GM12878 (cell line): Measurements from ENCODE around the gene CLK2. TPM values are rescaled to one million over a fixed set of nuclear protein-coding genes. Genes with fewer than 3 reads are reported as not detected.
"Not testable (repeated sequence)": the region's sequence is repeated elsewhere in the genome, so short reads cannot be mapped to it uniquely, and the experiment has no call there.

Experiments used
- ATAC-seq: fragments of 200-7000 bp; cut with Tn5 transposase; 3 replicates; pipeline ENCODE4 v1.9.1; 2020; ENCODE audit warnings: mild to moderate bottlenecking, moderate library complexity
- BruUV-seq: library from RNA; stranded (reverse); fragments of 400-500 nt; replicated peaks from 2 replicates; lab custom pipeline; 2021; lab: Mats Ljungman, UMichigan
- CTCF ChIA-PET: fragments of 300-600 bp; sonication (Branson Sonifier 250); formaldehyde crosslinking; extraction: SDS; loops from one replicate; lab custom pipeline; 2021; ENCODE audit warnings: inconsistent platforms; lab: Yijun Ruan, JAX
- POLR2A ChIA-PET: fragments of 350-600 bp; formaldehyde crosslinking; extraction: SDS; loops from one replicate; lab custom pipeline; 2021; ENCODE audit warnings: inconsistent platforms; lab: Charles Lee
- RAD21 ChIA-PET: fragments of 300-600 bp; sonication (Branson Sonifier 250); formaldehyde crosslinking; loops from one replicate; lab custom pipeline; 2023; ENCODE audit warnings: antibody characterized with exemption; ENCODE audit not compliant: unreplicated experiment; lab: Charles Lee
- SMC1A ChIA-PET: fragments of 300-600 bp; sonication (Branson Sonifier 250); formaldehyde crosslinking; loops from one replicate; lab custom pipeline; 2023; ENCODE audit not compliant: unreplicated experiment, uncharacterized antibody; lab: Charles Lee
- DNase-seq: peaks from one replicate; pipeline ENCODE4 v3.0.0-alpha.2; 2011; ENCODE audit warnings: low read depth, low spot score
- FAIRE-seq: peaks from 3 replicates; lab custom pipeline; 2011; peaks lifted over from hg19 to GRCh38; lab: Jason Lieb, UNC
- H2AFZ ChIP-seq: 2 replicates; pipeline ENCODE4 v1.6.0; 2011; ENCODE audit warnings: low read depth, low read length, control low read depth; ENCODE audit not compliant: control insufficient read depth
- H3K27ac ChIP-seq: 2 replicates; pipeline ENCODE4 v1.5.1; 2011; ENCODE audit warnings: control low read depth; ENCODE audit not compliant: control insufficient read depth, insufficient read depth
- H3K27me3 ChIP-seq, 2 experiments: replicated peaks in 1 of 2; 2 replicates each; pipeline versions ENCODE4 v1.6.0 to v1.6.1; 2011; ENCODE audit warnings: low read length in 1 of 2; ENCODE audit not compliant: control insufficient read depth in 2 of 2, insufficient read depth in 2 of 2
- H3K36me3 ChIP-seq, 2 experiments: 2 replicates each; pipeline ENCODE4 v1.5.1; 2011; ENCODE audit warnings: low read length in 1 of 2; ENCODE audit not compliant: control insufficient read depth in 2 of 2, insufficient read depth in 2 of 2
- H3K4me1 ChIP-seq: 2 replicates; pipeline ENCODE4 v1.6.1; 2011; ENCODE audit warnings: mild to moderate bottlenecking, low read length, moderate library complexity, mixed read lengths; ENCODE audit not compliant: control insufficient read depth, insufficient read depth
- H3K4me2 ChIP-seq: 2 replicates; pipeline ENCODE4 v1.6.0; 2011; ENCODE audit warnings: control low read depth; ENCODE audit not compliant: control insufficient read depth, insufficient read depth
- H3K4me3 ChIP-seq: fragments of 200-600 bp; sonication (generic); 2 replicates; pipeline ENCODE4 v1.5.1; 2016
- H3K79me2 ChIP-seq: 2 replicates; pipeline ENCODE4 v1.6.0; 2011; ENCODE audit warnings: low read length; ENCODE audit not compliant: control insufficient read depth, insufficient read depth
- H3K9ac ChIP-seq: 2 replicates; pipeline ENCODE4 v1.8.0; 2011; ENCODE audit warnings: low read length, control low read depth, mixed read lengths; ENCODE audit not compliant: control insufficient read depth, insufficient read depth
- H3K9me3 ChIP-seq: replicated peaks from 3 replicates; pipeline ENCODE4 v1.5.1; 2011; ENCODE audit warnings: mild to moderate bottlenecking, low read length; ENCODE audit not compliant: control insufficient read depth, insufficient read depth
- H4K20me1 ChIP-seq: 2 replicates; pipeline ENCODE4 v1.6.0; 2011; ENCODE audit not compliant: control insufficient read depth, insufficient read depth
- ESRRA ChIP-seq: IDR thresholded peaks from 2 replicates; pipeline ENCODE4 v1.6.1; 2012; ENCODE audit warnings: mild to moderate bottlenecking, low read length, improper control_type of control experiment
- HDGF ChIP-seq: fragments of 450-650 bp; IDR thresholded peaks from 2 replicates; pipeline ENCODE4 v1.6.1; 2016; ENCODE audit warnings: antibody characterized with exemption
- KAT2A ChIP-seq: conservative IDR thresholded peaks from 2 replicates; pipeline ENCODE4 v1.6.1; 2011; ENCODE audit warnings: low read depth, low read length; ENCODE audit not compliant: control insufficient read depth
- KLF5 ChIP-seq: fragments of 450-650 bp; IDR thresholded peaks from 2 replicates; pipeline ENCODE4 v1.6.1; 2014; ENCODE audit warnings: mild to moderate bottlenecking; ENCODE audit not compliant: partially characterized antibody
- MEF2B ChIP-seq: fragments of 450-650 bp; IDR thresholded peaks from 2 replicates; pipeline ENCODE4 v1.6.1; 2018; ENCODE audit warnings: mild to moderate bottlenecking, moderate library complexity; ENCODE audit not compliant: partially characterized antibody, poor library complexity, severe bottlenecking
- MTA3 ChIP-seq: IDR thresholded peaks from 2 replicates; pipeline ENCODE4 v1.6.1; 2012; ENCODE audit warnings: low read length, inconsistent platforms, borderline replicate concordance
- NFYA ChIP-seq: IDR thresholded peaks from 2 replicates; pipeline ENCODE4 v1.6.1; 2011; ENCODE audit warnings: low read depth, mild to moderate bottlenecking, low read length, improper control_type of control experiment, borderline replicate concordance
- RB1 ChIP-seq: fragments of 450-650 bp; formaldehyde crosslinking; IDR thresholded peaks from 2 replicates; pipeline ENCODE4 v1.6.1; 2017; ENCODE audit warnings: mild to moderate bottlenecking, borderline replicate concordance
- ZNF217 ChIP-seq: fragments of 450-650 bp; IDR thresholded peaks from 2 replicates; pipeline ENCODE4 v1.6.1; 2017; ENCODE audit warnings: antibody characterized with exemption, mild to moderate bottlenecking
- ZNF24 ChIP-seq: fragments of 450-650 bp; IDR thresholded peaks from 2 replicates; pipeline ENCODE4 v1.6.1; 2017; ENCODE audit warnings: antibody characterized with exemption, mild to moderate bottlenecking
- WGBS: methylation state at CpG from one replicate; pipeline ENCODE4 v1.1.6; 2016; ENCODE audit warnings: low lambda C conversion rate; ENCODE audit not compliant: insufficient replicate concordance, insufficient coverage; ENCODE audit errors: missing lambda C conversion rate; 5-methylcytosine and 5-hydroxymethylcytosine counted together
- in situ Hi-C: fragments of 300-500 bp; cut with MboI; formaldehyde crosslinking; loops from 9 replicates; pipeline ENCODE4 v1.14.3; 2018; ENCODE audit warnings: mixed read lengths
- intact Hi-C: fragments of 100-400 bp; cut with micrococcal nuclease; formaldehyde crosslinking; loops from one replicate; pipeline ENCODE4 v1.14.2; 2022; ENCODE audit not compliant: unreplicated experiment
- polyA plus RNA-seq, 11 experiments: library from polyadenylated mRNA; depleted of rRNA in 4 of 11; unstranded in 6 of 11; stranded (reverse) in 5 of 11; fragments of >200 nt; fragmentation: Nextera tagmentation in 4 of 11; fragmentation: Illumina TruSeq in 1 of 11; extraction: Ambion mirVana in 4 of 11; extraction: Trizol in 1 of 11; gene quantifications; 1 replicate in 1 of 11; 2 replicates in 10 of 11; pipeline versions ENCODE4 v1.2.1 to v1.2.3, GENCODE V29; 2011 to 2016; ENCODE audit warnings: inconsistent platforms in 2 of 11, missing spikeins in 2 of 11, low read depth in 1 of 11
- total RNA-seq, 4 experiments: library from RNA; depleted of rRNA in 3 of 4; stranded (reverse); fragments of >200 nt in 3 of 4; fragmentation: Illumina TruSeq in 1 of 4; extraction: Trizol in 1 of 4; gene quantifications; 2 replicates each; pipeline versions ENCODE4 v1.2.1 to v1.2.3, GENCODE V29; 2013 to 2021

The CLK2 gene
- total and polyA plus RNA-seq, 10 of the 15 experiments (the other 5 are each of a cell fraction or from before 2014, with no cell fraction given), result 11.1 to 83.7 (median 36.7) TPM

GRCh38 chr1:155236451-155236850 is 36.9 kb downstream of the CLK2 start:
- Histone ChIP-seq H3K4me3 (no peak overlapping the region), H3K79me2 (no peaks in the 10 kb centered on the region; the same call in none of the 2 replicates), H3K4me1 (peaks cover under 1% of the 10 kb centered on the region), H3K4me2 (no peak overlapping the region), H3K9me3 (no peaks in the 10 kb centered on the region), H3K27ac (no peak overlapping the region), H2AFZ (no peak overlapping the region), H3K9ac (no peak overlapping the region), H3K36me3 (no peaks in the 10 kb centered on the region; a peak in 2 of 4 replicates), H4K20me1 (no peaks in the 10 kb centered on the region), H3K27me3 (no peaks in the 10 kb centered on the region)
- 82% methylated on average over 5 of the region's 5 CpGs for WGBS
- no TSS peak for BruUV-seq
- ATAC-seq (no peak), FAIRE-seq (no peak), DNase-seq (no peak)
- intact Hi-C loops (no loop called here), in situ Hi-C loops (no loop called here)
- RAD21 ChIA-PET, result no interaction called here
- SMC1A ChIA-PET, result interaction anchor here (1.3 kb wide), 1 partner anchor 9 kb away, joined by 3 read pairs; no protein-coding TSS in a partner anchor
- TF ChIP-seq KLF5 (no peak), KAT2A (no peak), RB1 (no peak), ZNF24 (no peak), ZNF217 (no peak), MTA3 (no peak), ESRRA (no peak), HDGF (no peak), NFYA (no peak), MEF2B (no peak)
- CTCF ChIA-PET, result interaction anchor here (0.6 to 0.9 kb wide), 2 partner anchors 10 to 13 kb away, joined by 3 read pairs; no protein-coding TSS in a partner anchor
- POLR2A ChIA-PET, result no interaction called here

GRCh38 chr1:155235375-155235774 is 37.9 kb downstream of the CLK2 start:
- FAIRE-seq, H3K4me3 ChIP-seq, H4K20me1 ChIP-seq, H3K4me2 ChIP-seq, DNase-seq, ATAC-seq, H3K27me3 ChIP-seq, H3K9me3 ChIP-seq, BruUV-seq, SMC1A ChIA-PET, in situ Hi-C loops, POLR2A ChIA-PET, H3K27ac ChIP-seq, H3K36me3 ChIP-seq, H2AFZ ChIP-seq, H3K9ac ChIP-seq, H3K4me1 ChIP-seq, H3K79me2 ChIP-seq, RAD21 ChIA-PET, intact Hi-C loops: not testable (repeated sequence)
- WGBS, result 64% methylated on average over 5 of the region's 9 CpGs
- CTCF ChIA-PET, result interaction anchor here (0.9 kb wide), 1 partner anchor 14 kb away, joined by 3 read pairs; no protein-coding TSS in a partner anchor

GRCh38 chr1:155233502-155233901 is 39.8 kb downstream of the CLK2 start:
- H2AFZ ChIP-seq, intact Hi-C loops, H3K9ac ChIP-seq, H3K27me3 ChIP-seq, in situ Hi-C loops, H3K36me3 ChIP-seq, H3K9me3 ChIP-seq, DNase-seq, H3K79me2 ChIP-seq, H3K4me1 ChIP-seq, H4K20me1 ChIP-seq, H3K4me2 ChIP-seq, FAIRE-seq, RAD21 ChIA-PET, CTCF ChIA-PET, SMC1A ChIA-PET, H3K4me3 ChIP-seq, H3K27ac ChIP-seq, BruUV-seq, POLR2A ChIA-PET: not testable (repeated sequence)
- 80% methylated on average over 1 of the region's 5 CpGs for WGBS
- peak; percentile 18; the same call in 1 of the 3 replicates for ATAC-seq
